ENCODE results near the gene VGLL4. TPM values are rescaled to one million over a fixed set of nuclear protein-coding genes. Genes with fewer than 3 reads are reported as not detected.

Gene VGLL4
- total RNA-seq, 1 experiment from 2014 or later: 51.3 TPM

GRCh38 chr3:11627612-11628011, 16.1 kb downstream of the VGLL4 start:
- no peak for DNase-seq (ENCODE audit: low spot score)

DNA sequence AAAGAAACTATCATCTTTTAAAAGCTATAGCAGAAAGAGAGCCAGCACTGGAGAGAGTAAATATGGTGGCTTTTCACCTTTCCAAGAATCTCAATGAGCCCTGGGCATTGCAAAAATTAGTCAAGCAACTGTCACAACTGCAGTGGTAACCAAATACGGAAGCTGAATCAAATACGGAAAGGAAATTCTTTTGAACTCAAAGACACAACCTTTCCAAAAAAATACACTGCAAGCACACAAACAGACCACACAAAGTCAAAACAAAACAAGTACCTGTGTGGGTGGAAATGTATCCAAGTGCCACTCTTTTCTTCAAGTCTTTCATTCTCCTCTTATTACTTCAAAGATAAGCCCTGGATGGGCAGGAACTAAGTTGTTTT, 17.6 kb downstream of the VGLL4 start:
- DNase-seq (ENCODE audit: low spot score): no peak

GRCh38 chr3:11625376-11626083, 18.2 kb downstream of the VGLL4 start:
- no peak for DNase-seq (ENCODE audit: low spot score)

- DNase-seq (ENCODE audit: low spot score): no peak
These were observed 18.9 kb downstream of the VGLL4 start for GRCh38 chr3:11624704-11625375.

- DNase-seq (ENCODE audit: low spot score): no peak
These were observed 19.6 kb downstream of the VGLL4 start for GRCh38 chr3:11624161-11624560.

GRCh38 chr3:11622586-11623550, 20.8 kb downstream of the VGLL4 start:
- DNase-seq (ENCODE audit: low spot score): no peak

- DNase-seq (ENCODE audit: low spot score): no peak
These were observed 22.6 kb downstream of the VGLL4 start for GRCh38 chr3:11621077-11621476.

GRCh38 chr3:11619946-11620652, 23.6 kb downstream of the VGLL4 start:
- no peak for DNase-seq (ENCODE audit: low spot score)

DNA sequence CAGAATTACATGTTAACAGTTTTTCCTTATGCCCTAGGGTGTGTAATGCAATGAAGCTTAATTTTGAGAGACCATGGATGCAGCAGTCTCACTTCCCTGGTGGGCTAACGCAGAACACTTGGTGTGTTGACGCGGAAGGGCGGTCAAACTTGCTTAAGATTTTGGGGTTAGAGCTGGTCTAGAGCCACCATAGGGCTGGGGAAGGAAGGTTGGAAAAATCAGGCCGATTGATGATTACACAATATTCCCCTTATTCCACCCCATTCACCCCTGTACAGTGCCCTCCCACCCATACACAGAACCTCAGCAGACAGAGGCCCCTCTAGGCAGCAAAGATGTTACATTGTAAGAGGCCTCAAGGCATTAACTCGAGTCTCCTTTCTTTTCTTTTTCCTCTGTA, 24.3 kb downstream of the VGLL4 start:
- no peak for DNase-seq (ENCODE audit: low spot score)

DNA sequence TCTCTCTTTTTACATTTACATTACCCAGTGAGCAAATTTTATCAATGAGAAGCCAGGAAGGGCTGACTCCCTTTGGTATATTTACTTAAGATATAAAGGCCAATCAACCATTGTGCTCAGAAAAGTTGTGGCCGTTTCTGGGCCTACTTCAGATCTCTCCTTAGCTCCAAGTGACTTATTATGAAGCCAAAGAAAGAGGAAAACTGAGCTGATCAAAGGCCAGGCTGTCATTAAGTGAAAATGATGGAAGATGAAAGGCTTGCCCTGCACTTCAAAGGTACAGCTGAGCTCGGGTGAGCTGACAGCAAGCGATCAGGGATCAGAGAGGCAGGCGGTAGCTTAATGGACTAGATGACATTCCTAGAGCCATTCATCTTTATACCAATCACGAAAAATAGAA, 24.8 kb downstream of the VGLL4 start:
- no peak for DNase-seq (ENCODE audit: low spot score)

- DNase-seq (ENCODE audit: low spot score): no peak
These were observed 27.2 kb downstream of the VGLL4 start for GRCh38 chr3:11616551-11616950.

- no peak for DNase-seq (ENCODE audit: low spot score)
These were observed 29.7 kb downstream of the VGLL4 start for GRCh38 chr3:11613851-11614487.

- no peak for DNase-seq (ENCODE audit: low spot score)
These were observed 30.4 kb downstream of the VGLL4 start for GRCh38 chr3:11613319-11613718.

DNA sequence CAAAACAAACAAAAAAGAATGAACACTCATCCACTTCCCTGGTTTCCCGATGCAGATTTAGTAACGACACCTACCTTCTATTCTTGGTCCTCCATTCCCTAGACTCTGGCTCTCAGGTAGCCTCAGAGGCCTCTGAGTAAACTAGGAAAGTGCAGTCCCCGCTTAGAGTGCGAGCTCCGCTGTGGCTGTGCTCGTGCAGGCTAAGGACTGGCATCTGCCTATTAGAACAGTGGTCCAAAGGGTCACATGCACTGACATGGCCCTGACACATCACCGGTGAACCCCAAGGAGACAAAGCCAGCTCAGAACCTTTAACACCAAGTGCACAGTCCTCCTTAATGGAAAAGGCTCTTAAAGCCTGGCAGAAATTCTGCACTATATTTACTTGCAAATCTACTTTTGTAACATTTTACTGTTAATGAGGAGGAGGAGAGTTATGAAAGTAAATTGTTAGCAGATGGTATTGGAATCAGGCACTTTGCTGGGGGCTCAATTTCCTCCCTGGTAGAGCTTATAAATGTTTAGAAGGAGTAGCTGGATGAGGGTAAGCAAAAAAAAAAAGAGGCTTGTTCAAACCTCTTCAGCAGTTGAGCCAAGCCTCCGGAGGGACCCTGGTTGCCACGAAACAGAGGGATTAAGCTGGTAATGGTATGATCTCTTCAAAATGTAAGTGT, 31.1 kb downstream of the VGLL4 start:
- no peak for DNase-seq (ENCODE audit: low spot score)

DNA sequence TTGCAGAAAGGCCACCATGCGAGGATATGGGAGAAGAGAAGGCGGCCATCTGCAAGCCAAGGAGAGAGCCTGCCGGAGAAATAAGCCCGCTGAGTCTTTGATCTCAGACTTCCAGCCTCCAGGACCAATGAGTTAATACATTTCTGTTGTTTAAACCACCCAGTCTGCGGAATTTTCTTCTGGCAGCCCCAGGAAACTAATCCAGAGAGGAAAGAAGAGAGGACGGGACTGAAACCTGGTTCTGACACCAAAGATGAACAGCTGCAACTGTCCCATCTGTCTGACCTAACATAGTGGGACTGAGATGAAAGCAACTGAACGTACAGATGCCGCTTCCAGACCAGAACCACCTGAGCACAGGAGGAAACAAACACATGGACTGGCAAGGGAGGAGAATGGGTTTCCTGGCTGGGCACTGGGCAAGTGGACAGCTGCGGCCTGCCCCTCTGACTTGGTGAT, 32.3 kb downstream of the VGLL4 start:
- no peak for DNase-seq (ENCODE audit: low spot score)

- DNase-seq (ENCODE audit: low spot score): peak; percentile 16
These were observed 32.9 kb downstream of the VGLL4 start for GRCh38 chr3:11610700-11611275.

DNA sequence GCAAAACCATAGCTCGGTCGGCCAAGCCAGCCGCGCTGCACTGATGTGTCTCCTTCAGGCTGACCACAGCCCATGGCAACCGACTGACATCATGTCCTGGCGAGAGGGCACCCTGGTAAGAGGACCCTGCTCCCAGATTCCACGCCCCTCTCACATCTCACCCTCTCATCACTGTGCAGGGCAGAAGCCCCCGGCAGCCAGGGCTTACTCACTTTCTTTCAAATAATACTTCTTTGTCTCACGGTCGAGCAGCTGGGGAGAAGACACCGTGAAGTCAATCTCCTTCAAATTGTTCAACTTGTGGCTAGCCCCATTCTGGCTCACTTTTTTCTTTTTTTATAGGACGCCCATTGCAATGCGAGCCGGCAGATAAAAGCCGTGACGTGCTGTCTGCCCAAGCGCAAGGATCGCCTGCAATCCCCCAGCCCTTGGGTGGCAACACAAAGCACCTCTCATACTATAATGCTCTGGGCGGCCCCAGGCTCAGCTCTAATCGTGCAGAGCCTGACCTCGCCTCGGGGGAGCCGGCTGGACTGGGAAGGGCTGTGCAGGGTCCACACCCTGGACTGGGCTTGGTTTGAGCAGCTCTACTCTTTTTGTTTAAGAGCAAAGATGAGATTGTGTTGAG, 33.6 kb downstream of the VGLL4 start:
- peak; percentile 83 for DNase-seq (ENCODE audit: low spot score)

GRCh38 chr3:11609481-11609880, 34.2 kb downstream of the VGLL4 start:
- no peak for DNase-seq (ENCODE audit: low spot score)

DNA sequence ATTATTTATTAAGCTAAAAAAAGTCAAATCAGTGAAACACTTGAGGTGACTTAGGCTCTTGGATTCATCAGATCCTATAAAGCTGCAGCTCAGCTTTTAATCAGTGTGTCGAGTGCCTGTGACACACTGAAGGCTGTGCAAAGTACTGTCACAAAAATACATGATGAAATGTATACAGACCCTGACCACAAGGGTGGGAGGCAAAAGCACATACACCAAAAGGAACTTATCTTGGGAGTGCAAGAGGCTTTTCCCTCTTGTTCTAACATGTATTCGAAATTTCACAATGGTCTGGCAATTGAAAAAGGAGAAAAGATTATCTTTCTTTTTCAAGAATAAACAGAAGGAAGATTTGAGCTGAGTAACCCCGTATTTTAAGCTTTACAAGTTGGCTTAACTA, 35.9 kb downstream of the VGLL4 start:
- DNase-seq (ENCODE audit: low spot score): no peak
